Trophoblast cell (in vitro differentiated cells and primary cell): Measurements from ENCODE around the gene ARSI.

Experiments
- DNase-seq, 2 donors: peaks; one replicate each; pipeline ENCODE4 v3.0.0-alpha.2; 2016
- H2AFZ ChIP-seq: 2 replicates; pipeline ENCODE4 v1.6.1; 2013; ENCODE audit warnings: low read length, moderate library complexity, mild to moderate bottlenecking; ENCODE audit not compliant: insufficient read depth, poor library complexity
- H2AK5ac ChIP-seq: 2 replicates; pipeline ENCODE4 v1.6.1; 2013; ENCODE audit warnings: mild to moderate bottlenecking, low read length
- H2BK120ac ChIP-seq: 2 replicates; pipeline ENCODE4 v1.6.1; 2013; ENCODE audit warnings: low read length, mild to moderate bottlenecking, moderate library complexity; ENCODE audit not compliant: insufficient read depth, poor library complexity
- H2BK12ac ChIP-seq: 2 replicates; pipeline ENCODE4 v1.6.1; 2013; ENCODE audit warnings: mild to moderate bottlenecking, low read length, moderate library complexity
- H2BK5ac ChIP-seq: 2 replicates; pipeline ENCODE4 v1.6.1; 2013; ENCODE audit warnings: low read length, low read depth, moderate library complexity, mild to moderate bottlenecking; ENCODE audit not compliant: poor library complexity
- H3K14ac ChIP-seq: 2 replicates; pipeline ENCODE4 v1.6.1; 2013; ENCODE audit warnings: mild to moderate bottlenecking, low read length
- H3K18ac ChIP-seq: 2 replicates; pipeline ENCODE4 v1.6.1; 2013; ENCODE audit warnings: mild to moderate bottlenecking, low read length
- H3K23ac ChIP-seq: 2 replicates; pipeline ENCODE4 v1.6.1; 2013; ENCODE audit warnings: low read length
- H3K27ac ChIP-seq: 2 replicates; pipeline ENCODE4 v1.5.1; 2013; ENCODE audit warnings: low read depth, mild to moderate bottlenecking, inconsistent platforms, low read length, moderate library complexity
- H3K27me3 ChIP-seq: 2 replicates; pipeline ENCODE4 v1.6.1; 2013; ENCODE audit warnings: inconsistent platforms, mild to moderate bottlenecking, low read length, moderate library complexity; ENCODE audit not compliant: insufficient read depth
- H3K36me3 ChIP-seq, 2 experiments: 1 replicate in 1 of 2; 2 replicates in 1 of 2; pipeline ENCODE4 v1.6.1; 2013; ENCODE audit warnings: low read length in 2 of 2, mild to moderate bottlenecking in 2 of 2, moderate library complexity in 1 of 2; ENCODE audit not compliant: insufficient read depth in 2 of 2, control insufficient read depth in 1 of 2
- H3K4ac ChIP-seq: 2 replicates; pipeline ENCODE4 v1.6.1; 2013; ENCODE audit warnings: low read depth, mild to moderate bottlenecking, low read length, moderate library complexity
- H3K4me1 ChIP-seq, 2 experiments: 1 replicate in 1 of 2; 2 replicates in 1 of 2; pipeline ENCODE4 v1.6.1; 2013; ENCODE audit warnings: low read length in 2 of 2, mild to moderate bottlenecking in 2 of 2, moderate library complexity in 1 of 2; ENCODE audit not compliant: insufficient read depth in 2 of 2, control insufficient read depth in 1 of 2
- H3K4me2 ChIP-seq: 2 replicates; pipeline ENCODE4 v1.6.1; 2013; ENCODE audit warnings: inconsistent platforms, mild to moderate bottlenecking, low read length, moderate library complexity
- H3K4me3 ChIP-seq: 2 replicates; pipeline ENCODE4 v1.5.1; 2013; ENCODE audit warnings: mild to moderate bottlenecking, low read depth, low read length, inconsistent platforms
- H3K79me1 ChIP-seq: one replicate; pipeline ENCODE4 v1.6.1; 2013; ENCODE audit warnings: low read length
- H3K79me2 ChIP-seq: 2 replicates; pipeline ENCODE4 v1.6.1; 2013; ENCODE audit warnings: low read length, mild to moderate bottlenecking; ENCODE audit not compliant: control insufficient read depth, insufficient read depth, poor library complexity
- H3K9ac ChIP-seq: 2 replicates; pipeline ENCODE4 v1.6.1; 2013; ENCODE audit warnings: mild to moderate bottlenecking, low read length
- H3K9me3 ChIP-seq: 2 replicates; pipeline ENCODE4 v1.6.1; 2013; ENCODE audit warnings: low read depth, mild to moderate bottlenecking, control low read depth, inconsistent platforms, low read length; ENCODE audit not compliant: insufficient read depth
- H4K12ac ChIP-seq: 2 replicates; pipeline ENCODE4 v1.6.1; 2013; ENCODE audit warnings: low read depth, mild to moderate bottlenecking, low read length, moderate library complexity
- H4K8ac ChIP-seq: 2 replicates; pipeline ENCODE4 v1.6.1; 2013; ENCODE audit warnings: low read depth, mild to moderate bottlenecking, low read length, moderate library complexity
- H4K91ac ChIP-seq: one replicate; pipeline ENCODE4 v1.6.1; 2013; ENCODE audit warnings: low read depth, mild to moderate bottlenecking, low read length, moderate library complexity
- WGBS: extraction: QIAGEN DNeasy Blood & Tissue Kit; methylation state at CpG from one replicate; pipeline ENCODE4 v1.1.7; 2013; ENCODE audit warnings: missing lambda C conversion rate; ENCODE audit not compliant: insufficient read length, insufficient coverage; ENCODE audit errors: extremely low coverage; 5-methylcytosine and 5-hydroxymethylcytosine counted together

Gene ARSI

DNA sequence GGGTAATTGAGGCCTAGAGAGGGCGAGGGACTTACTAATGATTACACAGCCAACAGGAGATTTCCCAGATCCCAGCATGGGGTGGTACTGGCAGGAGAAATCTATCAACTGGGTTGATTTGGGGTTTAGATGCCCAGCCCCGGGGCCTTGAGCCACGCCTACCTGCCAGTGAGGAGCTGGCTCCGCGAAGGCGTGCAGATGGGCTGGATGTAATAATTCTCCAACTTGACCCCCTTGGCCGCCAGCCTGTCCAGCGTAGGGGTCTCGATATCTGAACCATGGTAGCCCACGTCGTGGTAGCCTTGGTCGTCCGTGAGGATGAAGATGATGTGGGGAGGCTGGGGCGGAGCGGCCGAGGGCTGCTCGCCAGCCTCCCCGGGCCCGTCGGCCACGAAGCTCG, 804 bp downstream of the ARSI start:
- Histone ChIP-seq H3K23ac (no peak overlapping the region), H3K27ac (no peak overlapping the region), H2BK5ac (no peak overlapping the region), H3K27me3 (no peaks in the 10 kb centered on the region), H3K4me2 (peak overlapping the region; percentile 76), H3K4me1 (peaks cover 22 to 23% of the 10 kb centered on the region in 2 experiments), H2BK12ac (no peak overlapping the region), H3K18ac (peak overlapping the region; percentile 80), H3K9ac (no peak overlapping the region), H3K4ac (no peak overlapping the region), H3K36me3 (peaks cover 0 to 1% of the 10 kb centered on the region in 2 experiments), H3K9me3 (peaks cover 2% of the 10 kb centered on the region), H2AK5ac (no peak overlapping the region), H4K12ac (no peak overlapping the region), H3K4me3 (peak overlapping the region; percentile 60), H3K79me1 (peaks cover 12% of the 10 kb centered on the region), H2AFZ (no peak overlapping the region), H4K91ac (peak overlapping the region; percentile 66), H3K14ac (peak overlapping the region; percentile 8), H2BK120ac (peak overlapping the region; percentile 59), H4K8ac (peak overlapping the region; percentile 66), H3K79me2 (peaks cover 2% of the 10 kb centered on the region)
- no peak for DNase-seq
- no CpG with 5 or more reads among the region's 22 CpGs for WGBS

DNA sequence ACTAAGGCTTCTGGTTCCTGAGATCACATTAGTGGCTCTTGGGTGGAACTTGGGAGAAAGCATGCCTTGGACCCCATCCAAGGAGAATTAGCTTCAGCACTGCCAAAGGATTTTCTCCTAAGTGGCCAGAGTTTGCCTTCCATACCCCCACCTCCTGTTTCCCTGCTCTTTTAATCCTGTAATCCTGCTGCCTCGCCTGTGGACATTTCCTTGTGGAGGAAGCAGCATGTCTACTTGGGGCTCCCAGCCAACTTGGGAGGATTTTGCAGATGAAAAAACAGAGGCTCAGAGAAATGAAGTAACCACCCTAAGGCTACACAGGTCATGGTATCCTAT, 1.6 kb downstream of the ARSI start:
- Histone ChIP-seq H3K14ac (no peak overlapping the region), H3K9ac (no peak overlapping the region), H4K91ac (no peak overlapping the region), H2BK5ac (no peak overlapping the region), H4K8ac (no peak overlapping the region), H3K4ac (no peak overlapping the region), H2AK5ac (no peak overlapping the region), H3K79me2 (peaks cover 2% of the 10 kb centered on the region), H3K27ac (no peak overlapping the region), H3K4me2 (no peak overlapping the region), H2BK120ac (no peak overlapping the region), H4K12ac (no peak overlapping the region), H3K9me3 (peaks cover 2% of the 10 kb centered on the region), H3K27me3 (no peaks in the 10 kb centered on the region), H3K23ac (no peak overlapping the region), H3K79me1 (peaks cover 12% of the 10 kb centered on the region), H3K4me1 (peaks cover 22 to 23% of the 10 kb centered on the region in 2 experiments), H2AFZ (no peak overlapping the region), H3K36me3 (peaks cover 0 to 3% of the 10 kb centered on the region in 2 experiments), H3K18ac (no peak overlapping the region), H3K4me3 (no peak overlapping the region), H2BK12ac (no peak overlapping the region)
- no peak for DNase-seq
- WGBS, result no CpG with 5 or more reads among the region's 1 CpG

- Histone ChIP-seq H3K79me1 (peaks cover 12% of the 10 kb centered on the region), H4K8ac (no peak overlapping the region), H3K4me3 (no peak overlapping the region), H2BK12ac (no peak overlapping the region), H3K79me2 (peaks cover 2% of the 10 kb centered on the region), H3K18ac (no peak overlapping the region), H3K23ac (no peak overlapping the region), H2BK120ac (no peak overlapping the region), H3K9ac (no peak overlapping the region), H2AK5ac (no peak overlapping the region), H4K91ac (no peak overlapping the region), H3K27ac (no peak overlapping the region), H3K4me2 (no peak overlapping the region), H2BK5ac (no peak overlapping the region), H3K4ac (no peak overlapping the region), H3K27me3 (no peaks in the 10 kb centered on the region), H3K36me3 (peaks cover 0 to 3% of the 10 kb centered on the region in 2 experiments), H2AFZ (no peak overlapping the region), H4K12ac (no peak overlapping the region), H3K4me1 (peaks cover 22 to 23% of the 10 kb centered on the region in 2 experiments), H3K9me3 (peaks cover 2% of the 10 kb centered on the region), H3K14ac (no peak overlapping the region)
- no CpG with 5 or more reads among the region's 13 CpGs for WGBS
- DNase-seq, result no peak
Observed at GRCh38 chr5:150300496-150301169, 2.1 kb downstream of the ARSI start.

DNA sequence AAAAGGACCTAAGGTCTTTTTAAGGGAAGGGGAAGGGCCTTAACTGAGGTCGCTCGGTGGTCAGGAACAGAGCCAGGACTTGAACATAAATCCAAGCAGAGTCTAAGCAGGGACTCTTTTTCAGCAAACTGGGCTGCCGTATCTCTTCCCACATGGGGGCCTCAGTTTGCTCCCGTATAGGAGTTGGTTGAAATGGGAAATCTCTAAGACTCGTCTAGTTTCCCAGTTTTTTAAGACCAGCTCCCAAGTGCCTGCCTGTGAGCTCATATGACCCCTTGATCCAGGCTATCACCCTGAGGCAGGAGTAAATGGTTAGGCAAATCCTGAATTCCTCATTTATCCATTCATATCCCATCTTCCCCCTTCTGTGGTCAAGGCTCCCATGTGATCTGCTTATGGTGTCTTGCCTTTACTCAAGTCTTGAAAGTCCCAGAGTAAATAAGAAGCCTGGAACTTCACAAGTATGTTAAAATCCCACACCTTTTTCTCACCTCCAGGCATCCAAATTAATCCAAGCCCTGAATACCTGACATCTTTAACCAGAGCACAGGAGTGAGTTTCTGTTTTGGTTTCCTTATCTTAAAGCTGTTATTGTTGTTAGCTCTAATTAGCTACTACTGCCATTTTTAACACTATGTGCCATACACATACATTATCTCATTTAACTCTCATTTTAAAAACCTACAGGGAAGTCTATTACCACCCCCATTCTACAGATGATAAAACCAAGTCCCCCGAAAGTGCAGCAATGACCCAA, 3.0 kb downstream of the ARSI start:
- no CpG with 5 or more reads among the region's 6 CpGs for WGBS
- no peaks in the 10 kb centered on the region for H3K27me3 ChIP-seq

More for the DNA sequence above, 3.0 kb downstream of the ARSI start:
- H3K4me1 ChIP-seq, result peaks cover 22 to 23% of the 10 kb centered on the region in 2 experiments
- H2BK5ac ChIP-seq, result no peak overlapping the region
- no peak overlapping the region for H3K4me2 ChIP-seq
- DNase-seq, result peak; percentile 34 to 39
- H3K23ac ChIP-seq, result no peak overlapping the region
- H3K4ac ChIP-seq, result no peak overlapping the region
- H4K8ac ChIP-seq, result no peak overlapping the region
- peaks cover 2% of the 10 kb centered on the region for H3K9me3 ChIP-seq
- peaks cover 2% of the 10 kb centered on the region for H3K79me2 ChIP-seq
- no peak overlapping the region for H3K27ac ChIP-seq
- H4K91ac ChIP-seq, result no peak overlapping the region
- H4K12ac ChIP-seq, result no peak overlapping the region
- no peak overlapping the region for H3K18ac ChIP-seq
- H3K4me3 ChIP-seq, result no peak overlapping the region
- no peak overlapping the region for H2AK5ac ChIP-seq
- peaks cover 0 to 3% of the 10 kb centered on the region in 2 experiments for H3K36me3 ChIP-seq
- no peak overlapping the region for H2BK120ac ChIP-seq
- no peak overlapping the region for H2AFZ ChIP-seq
- H3K14ac ChIP-seq, result no peak overlapping the region
- no peak overlapping the region for H2BK12ac ChIP-seq
- H3K79me1 ChIP-seq, result peaks cover 12% of the 10 kb centered on the region
- no peak overlapping the region for H3K9ac ChIP-seq
